HepG2 (cell line): Measurements from ENCODE around the gene EPHA2. TPM values are rescaled to one million over a fixed set of nuclear protein-coding genes. Genes with fewer than 3 reads are reported as not detected.

Source experiments
- ARID4A ChIP-seq: sonication (generic); formaldehyde crosslinking; IDR thresholded peaks from 2 replicates; pipeline ENCODE4 v1.5.0; 2020; ENCODE audit warnings: mild to moderate bottlenecking, missing genetic modification reagents, borderline replicate concordance
- ATF4 ChIP-seq, 2 experiments: fragments of 450-650 bp in 1 of 2; sonication (generic) in 1 of 2; formaldehyde crosslinking; IDR thresholded peaks; 2 replicates each; pipeline versions ENCODE4 v1.5.0 to v1.8.0; 2020 to 2022; ENCODE audit warnings: mild to moderate bottlenecking in 1 of 2, missing genetic modification reagents in 1 of 2
- BCL3 ChIP-seq: sonication (generic); formaldehyde crosslinking; IDR thresholded peaks from 2 replicates; pipeline ENCODE4 v1.5.1; 2020; ENCODE audit warnings: mild to moderate bottlenecking, missing genetic modification reagents, moderate library complexity
- FOXK2 ChIP-seq: fragments of 450-650 bp; IDR thresholded peaks from 2 replicates; pipeline ENCODE4 v1.6.1; 2016
- IRX3 ChIP-seq: sonication (generic); formaldehyde crosslinking; IDR thresholded peaks from 2 replicates; pipeline ENCODE4 v1.8.1; 2023; ENCODE audit warnings: mild to moderate bottlenecking, low read depth, missing genetic modification reagents, borderline replicate concordance
- NR2F6 ChIP-seq, 2 experiments: IDR thresholded peaks; 2 replicates each; pipeline ENCODE4 v1.6.1; 2016; ENCODE audit warnings: antibody characterized with exemption in 1 of 2, mild to moderate bottlenecking in 1 of 2
- SRSF9 ChIP-seq: fragments of 200-400 bp; formaldehyde crosslinking; IDR thresholded peaks from 2 replicates; pipeline ENCODE4 v1.6.1; 2018; ENCODE audit warnings: borderline replicate concordance, mild to moderate bottlenecking, low read depth, low read length; ENCODE audit not compliant: insufficient read depth, poor library complexity, severe bottlenecking
- TEAD3 ChIP-seq: optimal IDR thresholded peaks from 2 replicates; pipeline ENCODE3; 2016; ENCODE audit warnings: borderline replicate concordance
- ZBED4 ChIP-seq: sonication (generic); formaldehyde crosslinking; IDR thresholded peaks from 2 replicates; pipeline ENCODE4 v1.4.0; 2020; ENCODE audit warnings: missing genetic modification reagents, borderline replicate concordance
- ZBTB38 ChIP-seq: sonication (generic); formaldehyde crosslinking; IDR thresholded peaks from 2 replicates; pipeline ENCODE4 v1.5.1; 2020; ENCODE audit warnings: mild to moderate bottlenecking, missing genetic modification reagents
- ZBTB8A ChIP-seq: sonication (generic); formaldehyde crosslinking; IDR thresholded peaks from 2 replicates; pipeline ENCODE4 v1.4.0; 2020; ENCODE audit warnings: mild to moderate bottlenecking, low read depth, missing genetic modification reagents, borderline replicate concordance
- ZC3H4 ChIP-seq: sonication (generic); formaldehyde crosslinking; IDR thresholded peaks from 2 replicates; pipeline ENCODE4 v1.4.0; 2020; ENCODE audit warnings: missing genetic modification reagents, borderline replicate concordance
- ZNF235 ChIP-seq: sonication (generic); formaldehyde crosslinking; IDR thresholded peaks from 2 replicates; pipeline ENCODE4 v1.8.1; 2023; ENCODE audit warnings: mild to moderate bottlenecking, missing genetic modification reagents, borderline replicate concordance
- ZNF354B ChIP-seq: sonication (generic); formaldehyde crosslinking; IDR thresholded peaks from 2 replicates; pipeline ENCODE4 v1.8.0; 2022; ENCODE audit warnings: mild to moderate bottlenecking, missing genetic modification reagents
- ZNF652 ChIP-seq: IDR thresholded peaks from 2 replicates; pipeline ENCODE4 v1.6.1; 2016; ENCODE audit warnings: low read depth, borderline replicate concordance
- ZNF746 ChIP-seq: sonication (generic); formaldehyde crosslinking; IDR thresholded peaks from 2 replicates; pipeline ENCODE4 v1.8.0; 2022; ENCODE audit warnings: mild to moderate bottlenecking, missing genetic modification reagents
- ZNF749 ChIP-seq: sonication (generic); formaldehyde crosslinking; IDR thresholded peaks from 2 replicates; pipeline ENCODE4 v1.8.0; 2022; ENCODE audit warnings: mild to moderate bottlenecking, missing genetic modification reagents, moderate library complexity, borderline replicate concordance
- ZNF766 ChIP-seq: sonication (generic); formaldehyde crosslinking; IDR thresholded peaks from 2 replicates; pipeline ENCODE4 v1.5.0; 2020; ENCODE audit warnings: missing genetic modification reagents, borderline replicate concordance
- ZNF891 ChIP-seq: sonication (generic); formaldehyde crosslinking; IDR thresholded peaks from 2 replicates; pipeline ENCODE4 v1.5.0; 2020; ENCODE audit warnings: mild to moderate bottlenecking, missing genetic modification reagents
- polyA plus RNA-seq, 8 experiments: library from polyadenylated mRNA; depleted of rRNA in 3 of 8; stranded (reverse) in 7 of 8; unstranded in 1 of 8; fragments of >200 nt; fragmentation: Illumina TruSeq in 4 of 8; extraction: Trizol in 4 of 8; gene quantifications; 2 replicates each; pipeline versions ENCODE4 v1.2.1 to v1.2.3, GENCODE V29; 2011 to 2016; ENCODE audit warnings: low read depth in 4 of 8, missing spikeins in 1 of 8, mixed read lengths in 1 of 8; ENCODE audit not compliant: insufficient read depth in 1 of 8
- total RNA-seq, 5 experiments: library from RNA; depleted of rRNA; stranded (reverse); fragments of >200 nt; fragmentation: Illumina TruSeq; extraction: Trizol; gene quantifications; 2 replicates each; pipeline ENCODE4 v1.2.3, GENCODE V29; 2016; ENCODE audit warnings: low read depth in 1 of 5

The EPHA2 gene
- total and polyA plus RNA-seq, 2 of the 13 experiments (the other 11 are each of a cell fraction or from before 2014, with no cell fraction given), result 33.6 to 53.6 TPM

GRCh38 chr1:16145030-16145661 lies 10.7 kb downstream of the EPHA2 start (continued):
- TF ChIP-seq ZNF235 (CRISPR knock-in tag) (no peak), ZNF749 (no peak), ZNF766 (CRISPR knock-in tag) (no peak), IRX3 (CRISPR knock-in tag) (no peak), BCL3 (no peak), NR2F6 (IDR thresholded peaks at IDR 0.05) (peak; percentile 25; the same call in 1 of the 2 replicates), NR2F6 (CRISPR knock-in tag; IDR thresholded peaks at IDR 0.05) (peak; percentile 70), ARID4A (CRISPR knock-in tag) (no peak), ZC3H4 (CRISPR knock-in tag) (no peak), SRSF9 (no peak), ZNF891 (no peak), ZNF354B (CRISPR knock-in tag) (no peak), ZNF746 (CRISPR knock-in tag) (peak; percentile 47; the same call in 1 of the 2 replicates), ZBTB38 (CRISPR knock-in tag) (peak; percentile 92), ZBED4 (CRISPR knock-in tag) (no peak), ATF4 (CRISPR knock-in tag; IDR thresholded peaks at IDR 0.05) (no peak), TEAD3 (CRISPR knock-in tag) (peak; percentile 94), ZBTB8A (CRISPR knock-in tag) (no peak), FOXK2 (no peak), ZNF652 (CRISPR knock-in tag) (peak; percentile 92)
